HEK293T (cell line): Measurements from ENCODE around the gene VPS4B.

Experiments
- CTCF ChIA-PET: fragments of 350-600 bp; formaldehyde crosslinking; extraction: SDS; loops from one replicate; lab custom pipeline; 2021; ENCODE audit warnings: antibody characterized with exemption, inconsistent platforms; lab: Yijun Ruan, JAX
- POLR2A ChIA-PET: fragments of 350-600 bp; formaldehyde crosslinking; extraction: SDS; loops from one replicate; lab custom pipeline; 2020; ENCODE audit warnings: antibody characterized with exemption, inconsistent platforms; lab: Yijun Ruan, JAX
- DNase-seq: peaks from one replicate; pipeline ENCODE4 v3.0.0; 2012; ENCODE audit warnings: mixed read lengths; ENCODE audit errors: extremely low spot score
- ARNT ChIP-seq: fragments of 450-650 bp; IDR thresholded peaks from 2 replicates; pipeline ENCODE4 v1.6.1; 2017; ENCODE audit warnings: mild to moderate bottlenecking
- BHLHE40 ChIP-seq: fragments of 450-650 bp; IDR thresholded peaks from 2 replicates; pipeline ENCODE4 v1.6.1; 2016; ENCODE audit warnings: mild to moderate bottlenecking, moderate library complexity, borderline replicate concordance
- CTBP1 ChIP-seq: fragments of 450-650 bp; IDR thresholded peaks from 2 replicates; pipeline ENCODE4 v1.6.1; 2016; ENCODE audit warnings: borderline replicate concordance
- ELF4 ChIP-seq: fragments of 450-650 bp; IDR thresholded peaks from 2 replicates; pipeline ENCODE4 v1.6.1; 2017; ENCODE audit warnings: antibody characterized with exemption
- FOXA1 ChIP-seq: fragments of 450-650 bp; IDR thresholded peaks from 2 replicates; pipeline ENCODE4 v1.6.1; 2016; ENCODE audit warnings: mild to moderate bottlenecking
- FOXK2 ChIP-seq: fragments of 450-650 bp; IDR thresholded peaks from 2 replicates; pipeline ENCODE4 v1.6.1; 2016; ENCODE audit warnings: mild to moderate bottlenecking
- FOXM1 ChIP-seq: fragments of 450-650 bp; IDR thresholded peaks from 2 replicates; pipeline ENCODE4 v1.6.1; 2017; ENCODE audit warnings: mild to moderate bottlenecking, borderline replicate concordance
- HDGF ChIP-seq: fragments of 450-650 bp; IDR thresholded peaks from 2 replicates; pipeline ENCODE4 v1.6.1; 2017; ENCODE audit warnings: antibody characterized with exemption, borderline replicate concordance
- L3MBTL2 ChIP-seq: fragments of 450-650 bp; conservative IDR thresholded peaks from 2 replicates; pipeline ENCODE4 v1.6.1; 2016; ENCODE audit warnings: mild to moderate bottlenecking
- LEF1 ChIP-seq: fragments of 450-650 bp; IDR thresholded peaks from 2 replicates; pipeline ENCODE4 v1.6.1; 2017; ENCODE audit warnings: mild to moderate bottlenecking, borderline replicate concordance
- NFRKB ChIP-seq: fragments of 450-650 bp; IDR thresholded peaks from 2 replicates; pipeline ENCODE4 v1.6.1; 2016; ENCODE audit warnings: mild to moderate bottlenecking, moderate library complexity
- PKNOX1 ChIP-seq: fragments of 450-650 bp; IDR thresholded peaks from 2 replicates; pipeline ENCODE4 v1.6.1; 2016
- SP1 ChIP-seq: fragments of 450-650 bp; IDR thresholded peaks from 2 replicates; pipeline ENCODE4 v1.6.1; 2017
- SUZ12 ChIP-seq: fragments of 450-650 bp; IDR thresholded peaks from 2 replicates; pipeline ENCODE4 v1.6.1; 2016; ENCODE audit warnings: mild to moderate bottlenecking
- TARDBP ChIP-seq: fragments of 450-650 bp; IDR thresholded peaks from 2 replicates; pipeline ENCODE4 v1.6.1; 2016
- ZNF384 ChIP-seq: fragments of 450-650 bp; IDR thresholded peaks from 2 replicates; pipeline ENCODE4 v1.6.1; 2016

Gene VPS4B

GRCh38 chr18:63350230-63350629 is 72.0 kb downstream of the VPS4B start:
- no peak for TF ChIP-seq FOXK2
- TF ChIP-seq SP1, result no peak
- no peak for TF ChIP-seq HDGF
- TF ChIP-seq SUZ12, result no peak
- TF ChIP-seq ARNT, result no peak
- no peak for TF ChIP-seq TARDBP
- no peak for TF ChIP-seq PKNOX1
- TF ChIP-seq ELF4, result no peak
- no peak for TF ChIP-seq FOXA1
- TF ChIP-seq CTBP1, result no peak
- no peak for TF ChIP-seq BHLHE40
- no peak for TF ChIP-seq L3MBTL2
- TF ChIP-seq LEF1, result no peak
- TF ChIP-seq ZNF384, result no peak
- no peak for TF ChIP-seq FOXM1
- no peak for TF ChIP-seq NFRKB
- ChIA-PET POLR2A (interaction anchor here (0.7 kb wide), 1 partner anchor 72 kb away, joined by 3 read pairs; the partner anchor contains the start of gene VPS4B), CTCF (no interaction called here)
- DNase-seq, result no peak

- no peak for DNase-seq
Observed at GRCh38 chr18:63348508-63349136, 73.7 kb downstream of the VPS4B start.

GRCh38 chr18:63346480-63347183 is 75.6 kb downstream of the VPS4B start:
- DNase-seq, result no peak
- ChIA-PET CTCF (no interaction called here), POLR2A (interaction anchor here (0.6 to 0.7 kb wide), 2 partner anchors 89 to 1178 kb away, joined by 3 read pairs; no protein-coding TSS in a partner anchor)
- TF ChIP-seq CTBP1, result no peak
- no peak for TF ChIP-seq SUZ12
- TF ChIP-seq NFRKB, result no peak
- no peak for TF ChIP-seq FOXM1
- TF ChIP-seq LEF1, result no peak
- no peak for TF ChIP-seq FOXA1
- TF ChIP-seq PKNOX1, result no peak
- TF ChIP-seq ELF4, result no peak
- no peak for TF ChIP-seq SP1
- TF ChIP-seq L3MBTL2, result no peak
- TF ChIP-seq FOXK2, result no peak
- no peak for TF ChIP-seq ARNT
- TF ChIP-seq ZNF384, result no peak
- no peak for TF ChIP-seq HDGF
- no peak for TF ChIP-seq TARDBP
- no peak for TF ChIP-seq BHLHE40

More at GRCh38 chr18:63348508-63349136, 73.7 kb downstream of the VPS4B start:
- ChIA-PET CTCF (interaction anchor here (0.6 kb wide), 1 partner anchor 391 kb away, joined by 4 read pairs; no protein-coding TSS in a partner anchor), POLR2A (no interaction called here)
- TF ChIP-seq L3MBTL2 (no peak), BHLHE40 (no peak), FOXA1 (no peak), CTBP1 (no peak), FOXK2 (no peak), LEF1 (no peak), SUZ12 (no peak), PKNOX1 (no peak), TARDBP (no peak), NFRKB (no peak), FOXM1 (no peak)

- POLR2A ChIA-PET, result no interaction called here
- DNase-seq, result no peak
- no peak for TF ChIP-seq SUZ12
- no peak for TF ChIP-seq FOXM1
- no peak for TF ChIP-seq ELF4
- TF ChIP-seq BHLHE40, result no peak
- TF ChIP-seq FOXK2, result no peak
- TF ChIP-seq SP1, result no peak
- TF ChIP-seq L3MBTL2, result no peak
- TF ChIP-seq FOXA1, result no peak
- no peak for TF ChIP-seq HDGF
- TF ChIP-seq ARNT, result no peak
- CTCF ChIA-PET, result no interaction called here
Observed at GRCh38 chr18:63346031-63346430, 76.2 kb downstream of the VPS4B start.

- no peak for TF ChIP-seq PKNOX1
- TF ChIP-seq FOXA1, result no peak
- TF ChIP-seq CTBP1, result no peak
- no peak for TF ChIP-seq SP1
- TF ChIP-seq FOXM1, result no peak
- TF ChIP-seq TARDBP, result no peak
- no peak for TF ChIP-seq L3MBTL2
- TF ChIP-seq NFRKB, result no peak
- no peak for TF ChIP-seq ARNT
- TF ChIP-seq SUZ12, result no peak
- no peak for TF ChIP-seq BHLHE40
- TF ChIP-seq FOXK2, result no peak
- TF ChIP-seq ELF4, result no peak
- no peak for TF ChIP-seq HDGF
- no peak for TF ChIP-seq LEF1
- no peak for TF ChIP-seq ZNF384
- ChIA-PET POLR2A (no interaction called here), CTCF (interaction anchor here (1.3 kb wide), 1 partner anchor 94 kb away, joined by 5 read pairs; no protein-coding TSS in a partner anchor)
- DNase-seq, result no peak
Observed at GRCh38 chr18:63344918-63345317, 77.4 kb downstream of the VPS4B start.
